GM19240 (cell line): ENCODE measurements around the gene SMAD9.
"Not testable (repeated sequence)": the region's sequence is repeated elsewhere in the genome, so short reads cannot be mapped to it uniquely, and the experiment has no call there.

ENCODE experiments used
- DNase-seq: peaks from one replicate; pipeline ENCODE4 v3.0.0; 2011; ENCODE audit warnings: low spot score; ENCODE audit not compliant: insufficient read length

SMAD9 gene

GRCh38 chr13:36912369-36912768, 7.7 kb downstream of the SMAD9 start:
- no peak for DNase-seq

GRCh38 chr13:36910545-36910944, 9.5 kb downstream of the SMAD9 start:
- DNase-seq, result no peak

DNA sequence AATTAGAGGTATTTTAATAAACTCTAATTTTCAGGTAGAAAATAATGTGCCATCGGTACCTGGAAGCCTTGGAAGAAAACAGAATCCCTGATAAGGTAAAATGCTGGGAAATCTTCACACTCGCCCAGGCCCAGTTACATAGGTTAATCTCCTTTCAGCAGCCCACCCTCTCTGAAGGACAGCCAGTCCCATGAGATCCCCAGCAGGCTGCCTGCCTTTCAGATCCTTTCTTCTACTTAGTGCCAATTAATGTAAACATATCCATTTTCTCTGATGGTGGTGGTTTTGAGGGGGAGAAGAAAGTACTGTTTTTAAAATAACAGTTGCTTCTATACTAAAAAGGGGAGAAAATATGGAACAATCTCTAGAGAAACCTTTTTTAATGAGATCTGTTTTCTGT, 12.2 kb downstream of the SMAD9 start:
- DNase-seq, result no peak

GRCh38 chr13:36907266-36907665, 12.8 kb downstream of the SMAD9 start:
- DNase-seq, result no peak

DNA sequence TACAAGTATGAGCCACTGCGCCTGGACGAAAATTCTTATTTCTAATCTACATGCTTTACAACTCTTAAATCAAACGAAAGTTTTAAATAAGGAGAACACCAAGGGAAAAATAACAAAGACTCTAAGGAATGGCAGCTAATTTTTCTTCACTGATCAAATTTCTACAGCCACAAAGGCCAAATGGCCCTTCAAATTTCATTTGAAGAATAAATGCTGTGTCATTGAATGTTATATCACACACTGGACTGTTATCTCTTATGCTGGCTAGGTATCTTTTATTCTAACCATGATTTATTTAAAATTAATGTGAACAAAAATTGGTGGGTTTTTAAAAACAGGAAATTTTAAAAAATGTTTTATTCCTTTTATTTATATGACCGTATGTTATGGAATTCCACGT, 14.1 kb downstream of the SMAD9 start:
- no peak for DNase-seq

- DNase-seq, result no peak
Observed at GRCh38 chr13:36903925-36904595, 16.0 kb downstream of the SMAD9 start.

DNA sequence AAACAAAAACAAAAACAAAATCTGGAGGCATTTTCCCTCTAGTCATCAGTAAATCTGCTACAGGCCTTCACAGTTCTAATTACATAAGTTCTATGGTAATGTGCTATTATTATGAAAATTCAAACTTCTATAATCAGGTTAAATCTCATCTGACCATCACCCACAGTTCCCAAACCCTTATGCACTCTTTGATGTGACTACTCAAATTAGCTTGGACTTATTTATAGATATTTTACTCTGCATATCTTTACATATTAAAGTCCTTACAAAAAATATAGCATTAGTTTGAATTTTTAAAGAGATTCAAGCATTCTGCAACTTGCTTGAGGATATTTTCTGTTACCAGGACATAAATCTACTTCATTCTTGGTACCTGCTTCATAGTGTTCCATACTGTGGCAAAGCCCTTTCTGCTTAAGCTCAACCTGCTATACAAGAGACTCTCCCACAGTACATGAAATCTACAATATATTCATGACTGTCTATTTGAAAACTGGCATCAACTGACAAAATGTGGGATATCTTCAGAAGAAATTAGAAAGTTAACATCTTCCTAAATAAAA, 22.9 kb downstream of the SMAD9 start:
- no peak for DNase-seq

DNA sequence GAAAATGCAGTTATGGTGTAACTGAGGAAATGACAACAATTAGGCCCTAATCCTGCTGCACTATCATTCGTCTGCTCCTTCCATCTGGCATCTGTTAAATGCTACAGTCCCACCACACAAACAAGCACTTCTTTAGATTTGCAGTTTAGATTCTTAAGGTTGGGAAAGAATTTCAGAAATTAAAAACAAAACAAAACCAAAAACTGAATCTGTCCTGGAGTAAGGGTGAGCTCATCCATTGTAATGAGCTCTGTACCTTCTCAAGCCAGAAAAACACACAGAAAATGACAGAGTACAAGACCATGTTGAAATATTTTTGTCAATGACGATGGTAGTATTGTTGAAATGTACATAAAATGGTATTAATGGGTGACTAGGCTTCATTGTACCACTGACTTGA, 28.3 kb downstream of the SMAD9 start:
- DNase-seq, result no peak

- no peak for DNase-seq
Observed at GRCh38 chr13:36888645-36889044, 31.4 kb downstream of the SMAD9 start.

DNA sequence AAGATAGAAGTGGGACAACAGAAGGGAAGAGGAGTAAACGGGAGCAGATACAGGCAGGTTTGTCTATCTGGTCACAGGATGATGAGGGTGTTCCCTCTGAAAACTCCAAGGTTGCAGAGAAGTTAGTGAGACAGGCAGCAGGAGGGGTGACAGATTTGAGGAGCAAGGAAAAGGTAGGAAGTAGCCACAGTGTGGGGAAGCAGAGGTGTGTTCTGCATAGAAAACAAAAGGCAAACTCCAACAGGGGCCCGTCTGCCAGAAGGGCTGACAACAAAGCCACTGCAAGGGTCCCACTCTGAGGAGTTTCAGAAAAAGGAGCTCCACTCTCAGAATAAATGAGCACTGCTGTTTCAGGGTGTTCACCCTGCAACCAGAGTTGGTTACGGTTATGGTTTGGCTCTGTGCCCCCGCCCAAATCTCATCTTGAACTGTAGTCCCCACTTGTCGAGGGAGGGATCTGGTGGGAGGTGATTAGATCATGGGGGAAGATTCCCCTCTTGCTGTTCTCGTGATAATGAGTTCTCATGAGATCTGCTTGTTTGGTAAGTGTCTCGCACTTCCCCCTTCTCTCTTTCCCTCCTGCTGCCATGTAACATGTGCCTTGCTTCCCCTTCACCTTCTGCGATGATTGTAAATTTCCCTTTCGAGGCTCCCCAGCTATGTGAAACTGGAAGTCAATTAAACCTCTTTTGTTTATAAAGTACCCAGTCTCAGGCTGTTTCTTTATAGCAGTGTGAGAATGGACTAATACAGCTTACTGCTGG, 32.1 kb downstream of the SMAD9 start:
- DNase-seq, result no peak

GRCh38 chr13:36885901-36886300, 34.1 kb downstream of the SMAD9 start:
- DNase-seq, result no peak

- DNase-seq, result no peak
Observed at GRCh38 chr13:36884235-36884634, 35.8 kb downstream of the SMAD9 start.

GRCh38 chr13:36883824-36884223, 36.2 kb downstream of the SMAD9 start:
- no peak for DNase-seq

DNA sequence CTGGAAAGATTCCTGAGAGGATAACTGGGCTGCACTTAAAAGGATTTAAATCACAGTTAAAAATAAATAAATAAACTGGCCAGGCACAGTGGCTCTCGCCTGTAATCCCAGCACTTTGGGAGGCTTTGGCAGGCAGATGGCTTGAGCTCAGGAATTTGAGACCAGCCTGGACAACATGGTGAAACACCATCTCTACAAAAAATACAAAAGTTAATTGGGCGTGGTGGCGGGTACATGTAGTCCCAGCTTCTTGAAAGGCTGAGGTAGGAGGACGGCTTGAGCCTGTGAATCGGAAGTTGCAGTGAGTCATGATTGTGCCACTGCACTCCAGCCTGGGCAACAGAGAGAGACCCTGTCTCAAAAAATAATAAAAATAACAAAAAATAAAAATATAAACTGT, 36.6 kb downstream of the SMAD9 start:
- not testable (repeated sequence) for DNase-seq

- no peak for DNase-seq
Observed at GRCh38 chr13:36882829-36883390, 37.1 kb downstream of the SMAD9 start.

DNA sequence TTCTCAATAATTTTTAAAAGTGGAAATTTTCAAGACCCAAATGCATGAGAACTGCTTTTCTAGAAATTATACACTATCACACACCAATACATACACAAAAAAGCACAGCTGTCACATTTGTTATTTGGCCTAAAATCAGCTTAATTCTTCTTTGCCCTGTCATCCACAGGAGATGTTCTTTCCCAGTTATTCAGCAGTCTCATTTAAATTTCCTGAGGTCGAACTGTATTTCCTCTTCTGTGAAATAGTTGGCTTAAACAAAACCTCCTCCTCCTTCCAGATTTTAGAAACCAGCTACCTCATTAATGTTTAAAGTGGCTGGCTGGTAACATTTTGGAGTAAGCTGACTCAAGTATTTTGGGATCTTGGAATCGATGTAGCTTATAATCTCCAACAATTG, 39.1 kb downstream of the SMAD9 start:
- no peak for DNase-seq

GRCh38 chr13:36879218-36879938, 40.7 kb downstream of the SMAD9 start:
- no peak for DNase-seq

- no peak for DNase-seq
Observed at GRCh38 chr13:36875961-36876360, 44.1 kb downstream of the SMAD9 start.

- no peak for DNase-seq
Observed at GRCh38 chr13:36875431-36875830, 44.6 kb downstream of the SMAD9 start.

DNA sequence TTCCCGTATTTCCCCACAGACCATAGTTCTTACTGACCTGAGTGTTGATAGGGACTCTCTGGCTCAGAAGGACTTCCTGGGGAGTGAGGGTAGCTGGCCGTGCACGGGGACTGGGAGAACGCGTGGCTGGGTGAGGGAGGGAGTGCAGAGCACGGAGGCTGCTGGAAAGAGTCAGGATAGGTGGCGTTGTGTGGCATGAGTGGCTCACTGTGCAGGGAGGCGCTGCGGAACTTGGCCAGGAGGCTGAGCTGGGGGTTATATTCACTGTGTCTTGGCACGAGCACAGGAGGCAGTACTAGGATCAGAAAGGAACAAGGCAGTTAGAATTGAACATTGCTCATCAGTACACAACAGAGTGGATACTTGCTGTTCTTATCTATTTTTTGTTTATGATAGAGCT, 47.4 kb downstream of the SMAD9 start:
- no peak for DNase-seq

DNA sequence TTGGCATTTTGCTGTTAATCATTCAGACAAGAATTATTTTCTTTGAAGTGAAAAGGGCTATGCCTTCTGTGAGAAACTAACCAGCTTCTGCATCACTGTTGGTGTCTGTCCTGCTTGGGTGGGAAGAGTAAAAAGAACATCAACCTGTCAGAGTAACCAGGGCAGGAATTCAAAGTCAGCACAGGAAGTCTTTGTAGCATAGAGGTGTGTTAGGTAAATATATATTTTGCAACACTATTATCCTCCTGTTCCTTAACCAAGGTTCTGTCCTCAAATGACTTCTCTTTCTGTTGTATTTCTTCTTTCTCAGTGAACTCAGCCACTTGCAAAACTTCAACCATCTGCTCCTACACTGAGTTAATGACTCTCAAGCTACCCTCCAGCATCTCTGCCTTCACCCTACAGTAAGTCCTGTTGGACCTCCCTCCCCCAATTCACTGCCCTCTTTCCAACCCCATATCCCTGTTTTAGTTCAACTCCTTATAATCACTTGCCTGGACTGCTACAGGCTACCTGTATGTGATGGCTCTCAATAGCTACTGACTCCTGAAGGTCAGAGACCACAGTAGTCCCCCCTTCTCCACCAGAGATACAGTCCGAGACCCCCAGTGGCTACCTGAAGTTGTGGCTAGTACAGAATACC, 49.9 kb downstream of the SMAD9 start:
- no peak for DNase-seq
